Activated CD4-positive, alpha-beta memory T cell treated with anti-CD3 and anti-CD28 coated beads, Interleukin-2, amount 10 ng/mL, durations not matched to agents 7 days and 5 days (primary cell): ENCODE data around the gene PDGFA. TPM values are rescaled to one million over a fixed set of nuclear protein-coding genes. Genes with fewer than 3 reads are reported as not detected.
A peak's percentile ranks its signal among the peaks of the same experiment; 100 is the strongest.

Experiments
- CTCF ChIA-PET: fragments of 350-600 bp; sonication (Branson Sonifier 250); formaldehyde crosslinking; loops from one replicate; lab custom pipeline; 2021; ENCODE audit warnings: antibody characterized with exemption, inconsistent platforms; lab: Charles Lee
- POLR2A ChIA-PET: fragments of 350-600 bp; sonication (Branson Sonifier 250); formaldehyde crosslinking; loops from one replicate; lab custom pipeline; 2021; ENCODE audit warnings: antibody characterized with exemption; lab: Charles Lee
- DNase-seq: peaks from one replicate; pipeline ENCODE4 v3.0.0-alpha.2; 2020
- H3K27ac Mint-ChIP-seq: one replicate; pipeline ENCODE4 v1.8.0; 2021; ENCODE audit warnings: mild to moderate bottlenecking, mixed read lengths
- H3K27me3 Mint-ChIP-seq: one replicate; pipeline ENCODE4 v1.8.0; 2021; ENCODE audit warnings: mixed read lengths
- H3K36me3 Mint-ChIP-seq: one replicate; pipeline ENCODE4 v1.8.0; 2021; ENCODE audit warnings: low read depth, mixed read lengths
- H3K4me1 Mint-ChIP-seq: one replicate; pipeline ENCODE4 v1.8.0; 2021; ENCODE audit warnings: mixed read lengths
- H3K4me3 Mint-ChIP-seq: one replicate; pipeline ENCODE4 v1.8.0; 2021; ENCODE audit warnings: mild to moderate bottlenecking, mixed read lengths
- H3K9me3 Mint-ChIP-seq: one replicate; pipeline ENCODE4 v1.8.0; 2021; ENCODE audit warnings: mixed read lengths
- total RNA-seq, 2 experiments: library from RNA; stranded (reverse); gene quantifications; one replicate each; pipeline ENCODE4 v1.2.3, GENCODE V29; 2021

PDGFA gene
- total RNA-seq, 2 experiments from 2014 or later, result 0.70 to 0.73 TPM

DNA sequence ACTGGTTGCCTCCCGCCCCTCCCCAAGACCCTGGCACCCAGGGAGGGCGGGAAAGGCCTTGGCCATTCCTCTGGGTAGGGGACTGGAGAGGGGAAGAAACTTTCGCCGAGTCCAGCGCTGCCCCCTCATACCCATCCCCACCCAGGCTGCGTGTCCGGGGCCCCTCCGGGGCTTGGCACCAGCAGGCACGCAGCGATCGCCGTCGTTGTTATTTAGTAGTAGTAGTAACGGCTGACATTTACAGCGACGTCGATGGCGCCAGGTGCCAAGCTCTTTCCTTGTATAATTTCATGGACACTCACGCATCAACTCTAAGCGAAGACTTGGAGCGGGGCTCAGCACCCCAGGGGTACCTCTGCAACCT, 3.3 kb upstream of the PDGFA start:
- Mint-ChIP-seq H3K9me3 (no peaks in the 10 kb centered on the region), H3K4me1 (peaks cover 3% of the 10 kb centered on the region), H3K27me3 (peaks cover 39% of the 10 kb centered on the region), H3K36me3 (no peaks in the 10 kb centered on the region), H3K4me3 (no peak overlapping the region), H3K27ac (no peak overlapping the region)
- ChIA-PET CTCF (no interaction called here), POLR2A (no interaction called here)
- DNase-seq, result no peak

DNA sequence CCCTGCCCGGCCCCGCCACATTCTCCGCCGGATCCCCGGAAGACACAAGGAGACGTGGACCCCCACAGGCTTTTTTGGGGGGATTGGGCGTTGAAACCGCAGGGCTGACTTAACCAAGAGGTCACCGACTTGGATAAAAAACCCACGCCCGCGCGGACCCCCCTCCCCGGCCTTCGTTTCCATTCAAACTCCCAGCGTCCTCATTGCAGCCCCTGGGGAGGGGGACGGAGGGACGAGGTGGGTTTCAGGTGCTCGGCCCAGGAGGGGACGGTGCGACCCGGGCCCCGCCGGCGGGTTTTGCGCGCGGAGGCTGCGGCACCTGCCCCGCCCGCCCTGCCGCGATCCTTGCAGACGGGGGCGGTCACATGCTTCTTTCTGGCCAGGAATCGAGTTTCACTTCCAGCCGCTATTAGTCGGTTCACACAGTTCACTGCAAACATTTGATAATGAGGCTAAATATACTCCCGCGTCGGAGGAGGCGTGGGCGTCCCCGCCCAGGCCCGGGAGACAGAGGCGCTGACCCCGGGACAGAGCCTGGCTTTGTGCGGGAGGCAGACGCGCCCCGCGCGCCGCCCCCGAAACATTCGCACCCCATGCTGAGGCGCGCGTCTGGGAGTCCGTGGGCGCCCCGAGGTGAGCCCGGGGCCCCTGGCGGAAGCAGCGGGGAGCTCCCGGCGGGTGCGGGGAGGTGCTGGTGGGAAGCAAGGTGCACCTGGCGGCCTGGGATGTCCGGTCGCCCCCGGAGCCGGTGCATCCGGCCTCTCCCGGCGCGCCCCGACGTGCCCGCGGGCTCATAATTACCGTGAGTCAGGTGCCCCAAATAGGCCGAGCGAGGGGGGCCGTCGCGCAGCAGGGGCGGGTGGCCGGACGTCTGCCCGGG, 2.7 kb upstream of the PDGFA start:
- CTCF ChIA-PET, result no interaction called here
- peak; percentile 28 for DNase-seq
- POLR2A ChIA-PET, result no interaction called here
- no peaks in the 10 kb centered on the region for H3K9me3 Mint-ChIP-seq
- peaks cover 7% of the 10 kb centered on the region for H3K4me1 Mint-ChIP-seq
- no peak overlapping the region for H3K27ac Mint-ChIP-seq
- no peak overlapping the region for H3K4me3 Mint-ChIP-seq
- peaks cover 43% of the 10 kb centered on the region for H3K27me3 Mint-ChIP-seq
- no peaks in the 10 kb centered on the region for H3K36me3 Mint-ChIP-seq

DNA sequence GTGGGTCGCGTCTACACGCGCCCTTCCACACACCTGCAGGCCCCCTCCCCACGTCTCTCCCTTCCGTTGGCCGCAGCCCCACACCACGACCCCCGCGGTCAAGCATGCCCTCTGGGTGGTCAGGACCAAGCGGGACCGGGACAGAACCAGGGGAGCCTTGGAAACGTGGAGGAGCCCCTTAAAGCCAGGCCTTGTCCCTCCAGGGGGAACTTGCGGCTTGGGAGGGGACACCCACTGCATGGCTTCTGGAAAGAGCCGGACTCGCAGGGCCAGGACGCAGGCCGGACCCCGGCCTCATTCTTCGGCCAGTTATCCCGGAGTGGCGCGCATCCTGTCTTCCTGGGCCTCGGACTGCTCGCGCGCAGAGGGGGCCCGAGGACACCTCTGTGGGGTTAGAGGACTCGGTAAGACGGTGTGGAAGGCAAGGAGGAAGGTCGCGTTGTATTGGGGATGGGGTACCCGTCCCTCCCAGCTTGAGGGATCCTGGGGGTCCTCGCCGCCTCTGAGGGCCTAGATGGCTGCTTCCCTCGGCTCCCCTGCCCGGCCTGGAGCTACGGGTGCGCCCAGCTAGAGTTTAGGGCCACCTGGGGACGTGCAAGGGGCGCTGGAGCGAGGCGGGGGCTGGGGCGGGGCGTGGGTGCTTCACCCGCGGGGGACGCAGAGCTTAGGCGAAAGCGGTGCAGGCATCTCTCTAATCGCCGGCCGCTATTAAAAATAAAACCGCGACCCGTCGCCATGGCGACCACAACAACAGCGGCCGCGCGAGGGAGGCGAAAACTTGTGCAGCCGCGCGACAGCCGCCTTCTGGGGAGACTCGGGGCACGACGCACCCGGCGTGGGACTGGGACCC, 1.8 kb upstream of the PDGFA start:
- CTCF ChIA-PET, result no interaction called here
- peaks cover 7% of the 10 kb centered on the region for H3K4me1 Mint-ChIP-seq
- H3K27ac Mint-ChIP-seq, result no peak overlapping the region
- H3K9me3 Mint-ChIP-seq, result no peaks in the 10 kb centered on the region
- no peaks in the 10 kb centered on the region for H3K36me3 Mint-ChIP-seq
- H3K4me3 Mint-ChIP-seq, result no peak overlapping the region
- POLR2A ChIA-PET, result no interaction called here
- no peak for DNase-seq
- H3K27me3 Mint-ChIP-seq, result peaks cover 43% of the 10 kb centered on the region

DNA sequence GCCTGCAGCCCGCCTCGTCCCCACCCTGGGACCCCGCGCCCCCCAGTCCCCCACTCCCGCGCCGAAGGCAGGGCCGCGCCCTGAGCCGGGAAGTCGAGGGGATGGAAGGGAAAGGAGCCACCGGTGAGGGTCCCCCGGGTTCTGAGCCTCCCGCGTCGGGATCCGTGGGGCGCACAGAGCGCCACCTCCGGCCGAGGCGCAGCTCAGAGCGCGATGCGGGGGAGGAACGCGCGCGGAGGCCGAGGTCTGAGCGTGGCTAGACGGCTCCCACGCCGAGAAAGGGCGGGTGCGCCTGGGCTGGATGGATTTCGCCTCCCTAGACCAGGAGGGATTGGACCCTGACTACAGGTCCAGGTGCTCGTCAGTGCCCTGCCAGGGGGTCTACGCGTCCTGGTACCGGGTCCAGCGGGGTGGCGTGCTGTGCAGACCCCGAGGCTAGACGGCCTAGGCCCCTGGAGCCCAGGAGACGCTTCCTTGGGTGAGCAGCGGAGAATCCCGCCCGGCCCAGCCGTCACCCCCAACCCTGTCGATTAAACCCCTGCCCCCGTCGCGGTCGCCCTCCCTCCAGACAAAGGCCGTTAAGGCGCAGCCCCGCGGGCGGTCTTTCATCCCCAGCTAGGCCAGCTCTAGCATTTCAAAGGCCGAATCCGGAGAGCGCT, 986 bp upstream of the PDGFA start:
- no peak for DNase-seq
- Mint-ChIP-seq H3K27ac (no peak overlapping the region), H3K36me3 (no peaks in the 10 kb centered on the region), H3K4me3 (no peak overlapping the region), H3K4me1 (peaks cover 10% of the 10 kb centered on the region), H3K9me3 (no peaks in the 10 kb centered on the region), H3K27me3 (peaks cover 50% of the 10 kb centered on the region)
- CTCF ChIA-PET, result no interaction called here
- POLR2A ChIA-PET, result interaction anchor here (0.8 kb wide), 1 partner anchor 64 kb away, joined by 3 read pairs; no protein-coding TSS in a partner anchor

DNA sequence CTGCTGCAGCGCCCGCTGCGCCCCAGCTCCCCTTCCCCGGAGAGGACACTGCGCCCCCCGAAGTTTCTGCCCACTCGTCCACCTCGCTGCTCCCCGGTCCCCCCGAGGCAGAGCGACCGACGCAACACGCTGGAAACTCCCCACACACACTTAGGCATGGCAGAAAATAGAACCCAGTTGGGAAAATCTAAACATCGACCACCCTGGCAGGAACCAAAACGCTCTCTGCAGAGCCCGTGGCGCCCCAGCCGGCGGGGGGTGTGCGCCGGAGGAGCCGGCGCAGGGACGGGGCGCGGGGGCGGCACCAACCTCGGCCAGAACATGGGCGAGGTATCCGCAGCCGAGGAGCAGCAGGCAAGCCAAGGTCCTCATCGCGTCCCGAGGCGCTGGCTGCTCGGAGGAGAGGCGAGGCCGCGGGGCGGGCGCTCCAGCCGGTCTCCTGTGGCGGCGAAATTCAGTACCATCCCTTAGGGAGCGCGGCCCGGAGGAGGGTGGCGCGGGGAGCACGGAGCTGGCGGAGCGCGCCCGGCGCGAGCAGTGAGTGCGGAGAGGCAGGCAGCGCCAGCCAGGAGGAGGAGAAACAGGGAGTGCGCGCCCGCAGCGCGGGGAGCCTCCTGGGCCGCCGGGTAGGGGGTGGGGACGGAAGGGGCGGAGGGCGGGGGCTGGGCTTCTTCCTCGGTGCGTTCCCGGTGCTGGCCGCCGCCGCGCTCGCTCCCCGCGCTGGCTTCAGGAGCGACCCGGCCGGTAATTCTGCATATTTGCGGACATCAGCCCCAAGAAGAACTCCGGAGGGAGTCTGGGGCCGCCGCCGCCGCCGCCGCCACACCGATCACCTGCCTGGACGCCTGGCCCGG, 789 bp downstream of the PDGFA start:
- H3K36me3 Mint-ChIP-seq, result no peaks in the 10 kb centered on the region
- ChIA-PET POLR2A (no interaction called here), CTCF (no interaction called here)
- H3K4me3 Mint-ChIP-seq, result peak overlapping the region; percentile 61
- peaks cover 47% of the 10 kb centered on the region for H3K27me3 Mint-ChIP-seq
- no peaks in the 10 kb centered on the region for H3K9me3 Mint-ChIP-seq
- peaks cover 12% of the 10 kb centered on the region for H3K4me1 Mint-ChIP-seq
- DNase-seq, result peak; percentile 27
- H3K27ac Mint-ChIP-seq, result no peak overlapping the region

DNA sequence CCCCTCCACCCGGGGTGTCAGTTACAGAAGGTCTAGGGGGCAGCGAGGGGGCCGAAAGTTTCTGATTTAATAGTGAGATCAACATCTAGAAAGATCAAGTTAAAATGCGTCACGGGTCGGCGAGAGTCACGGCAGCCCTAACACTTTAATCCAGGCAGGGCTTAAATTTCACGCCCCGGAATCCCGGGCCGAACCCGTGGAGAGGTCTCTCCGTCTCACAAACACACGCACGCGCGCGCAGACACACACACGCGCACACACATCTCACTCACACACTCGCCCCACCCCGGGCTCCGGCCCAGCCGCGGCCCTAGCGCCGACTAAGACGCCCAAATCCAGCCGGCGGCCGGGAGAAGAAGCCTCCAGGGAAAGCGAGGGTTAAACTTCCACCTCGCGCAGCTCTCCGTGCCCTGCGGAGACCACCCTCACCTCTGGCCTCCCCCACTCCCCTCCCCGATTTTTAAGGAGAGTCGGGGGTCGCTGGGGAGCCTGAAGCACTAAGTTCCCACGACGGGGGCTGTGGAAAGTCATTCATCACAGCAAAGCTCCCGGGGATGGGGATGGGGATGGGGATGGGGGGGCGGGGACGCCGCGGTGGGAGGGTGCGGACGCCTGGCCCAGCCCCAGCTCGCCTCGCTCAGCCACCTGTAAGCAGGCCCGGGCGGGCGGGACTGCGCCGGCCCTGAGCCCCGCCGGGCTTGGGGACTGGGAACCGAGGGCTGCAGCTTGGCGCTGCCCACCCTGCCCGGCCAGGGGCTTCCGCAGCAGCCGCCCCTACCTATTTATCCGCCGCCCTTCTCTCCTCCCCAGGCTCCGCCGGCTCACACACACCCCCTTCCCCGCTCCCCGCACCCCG, 1.6 kb downstream of the PDGFA start:
- CTCF ChIA-PET, result no interaction called here
- H3K36me3 Mint-ChIP-seq, result no peaks in the 10 kb centered on the region
- peaks cover 15% of the 10 kb centered on the region for H3K4me1 Mint-ChIP-seq
- no peaks in the 10 kb centered on the region for H3K9me3 Mint-ChIP-seq
- peaks cover 38% of the 10 kb centered on the region for H3K27me3 Mint-ChIP-seq
- peak overlapping the region; percentile 61 for H3K4me3 Mint-ChIP-seq
- no peak for DNase-seq
- H3K27ac Mint-ChIP-seq, result no peak overlapping the region
- POLR2A ChIA-PET, result no interaction called here

DNA sequence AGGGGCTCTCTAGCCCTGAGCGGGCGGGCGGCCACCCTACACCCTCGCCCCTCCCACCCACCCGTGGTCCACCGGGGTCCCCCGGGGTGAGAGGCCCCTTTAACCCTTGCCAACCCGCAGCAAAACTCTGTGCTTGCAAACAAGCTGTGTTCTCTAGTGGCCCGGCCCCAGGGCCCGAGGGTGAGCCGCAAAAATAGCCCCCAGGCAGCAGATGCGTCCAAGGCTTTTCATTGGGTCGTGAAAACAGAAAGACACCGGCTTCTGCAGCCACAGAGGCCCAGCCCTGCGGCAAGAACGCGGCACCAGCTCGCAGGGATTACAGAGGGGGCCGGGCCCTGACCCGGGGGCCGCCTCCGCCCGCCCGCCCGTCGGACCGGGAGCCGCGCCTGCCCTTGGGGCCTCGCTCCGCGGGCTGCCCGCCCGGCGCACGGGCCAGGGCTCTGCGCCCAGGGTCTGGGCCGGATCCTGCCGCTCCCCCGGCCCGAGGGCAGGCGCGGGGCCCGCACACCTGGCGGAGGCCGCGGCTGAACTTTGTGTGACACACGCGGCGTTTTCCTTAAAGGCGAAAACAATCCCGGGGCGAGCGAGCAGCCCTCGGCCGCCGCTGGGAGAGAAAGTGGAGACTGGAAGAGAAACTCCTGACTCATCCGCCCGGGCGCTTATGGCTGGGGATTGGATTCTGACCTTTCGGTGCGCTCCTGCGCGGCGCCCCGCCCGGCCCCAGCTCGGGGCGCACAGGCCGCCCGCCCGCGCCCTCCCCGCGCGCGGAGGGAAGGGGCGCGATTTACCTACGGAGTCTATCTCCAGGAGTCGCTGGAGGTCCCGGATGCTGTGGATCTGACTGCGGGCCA, 2.8 kb downstream of the PDGFA start:
- no peak overlapping the region for H3K27ac Mint-ChIP-seq
- CTCF ChIA-PET, result no interaction called here

DNA sequence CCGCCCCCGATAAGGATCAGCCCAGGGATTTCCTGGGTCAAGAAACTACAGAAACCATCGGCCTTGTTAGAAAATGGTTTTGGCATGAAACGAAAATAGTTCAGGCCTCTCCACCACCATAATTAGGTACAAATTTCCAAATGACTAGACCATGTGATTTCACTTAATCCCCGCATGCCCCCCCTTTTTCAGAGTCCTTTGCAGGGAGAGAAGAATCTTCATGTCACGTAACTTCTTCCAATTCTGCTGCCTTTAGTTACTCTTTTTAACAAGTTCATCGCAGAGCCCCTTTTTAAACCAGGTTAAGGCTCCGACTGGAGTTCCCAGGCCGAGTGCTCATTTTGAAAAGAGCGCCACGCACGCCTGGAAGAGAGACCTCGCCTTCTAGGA, 3.4 kb downstream of the PDGFA start:
- Mint-ChIP-seq H3K36me3 (no peaks in the 10 kb centered on the region), H3K27ac (no peak overlapping the region), H3K27me3 (peaks cover 32% of the 10 kb centered on the region), H3K9me3 (no peaks in the 10 kb centered on the region), H3K4me1 (peaks cover 15% of the 10 kb centered on the region), H3K4me3 (no peak overlapping the region)
- ChIA-PET POLR2A (no interaction called here), CTCF (no interaction called here)
- no peak for DNase-seq

More for the DNA sequence above, 2.8 kb downstream of the PDGFA start:
- Mint-ChIP-seq H3K4me1 (peaks cover 15% of the 10 kb centered on the region), H3K27me3 (peaks cover 35% of the 10 kb centered on the region), H3K4me3 (no peak overlapping the region), H3K9me3 (no peaks in the 10 kb centered on the region), H3K36me3 (no peaks in the 10 kb centered on the region)
- POLR2A ChIA-PET, result interaction anchor here (0.7 kb wide), 1 partner anchor 29 kb away, joined by 3 read pairs; no protein-coding TSS in a partner anchor
- DNase-seq, result no peak

DNA sequence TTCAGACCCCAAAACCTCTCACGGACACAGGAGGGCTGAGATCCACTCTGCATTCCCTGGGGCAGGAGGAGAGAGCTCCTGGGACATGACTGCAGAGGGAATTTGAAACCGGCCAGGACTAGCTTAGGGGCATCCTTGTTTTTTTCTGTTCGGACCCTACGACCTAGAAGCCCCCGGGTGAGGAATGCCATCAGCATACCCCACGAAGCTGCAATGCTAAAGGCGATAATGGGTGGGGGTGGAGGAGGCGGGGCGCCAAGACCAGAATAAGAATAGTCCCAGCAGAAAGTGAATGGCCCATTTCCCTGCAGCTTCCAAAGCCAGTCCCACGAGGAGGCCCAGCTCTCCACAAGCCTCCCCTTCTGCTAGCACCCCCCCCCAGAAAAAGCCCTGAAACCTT, 4.0 kb downstream of the PDGFA start:
- Mint-ChIP-seq H3K9me3 (no peaks in the 10 kb centered on the region), H3K36me3 (no peaks in the 10 kb centered on the region), H3K4me3 (no peak overlapping the region), H3K4me1 (peaks cover 15% of the 10 kb centered on the region), H3K27ac (no peak overlapping the region), H3K27me3 (peaks cover 26% of the 10 kb centered on the region)
- ChIA-PET POLR2A (no interaction called here), CTCF (no interaction called here)
- no peak for DNase-seq

DNA sequence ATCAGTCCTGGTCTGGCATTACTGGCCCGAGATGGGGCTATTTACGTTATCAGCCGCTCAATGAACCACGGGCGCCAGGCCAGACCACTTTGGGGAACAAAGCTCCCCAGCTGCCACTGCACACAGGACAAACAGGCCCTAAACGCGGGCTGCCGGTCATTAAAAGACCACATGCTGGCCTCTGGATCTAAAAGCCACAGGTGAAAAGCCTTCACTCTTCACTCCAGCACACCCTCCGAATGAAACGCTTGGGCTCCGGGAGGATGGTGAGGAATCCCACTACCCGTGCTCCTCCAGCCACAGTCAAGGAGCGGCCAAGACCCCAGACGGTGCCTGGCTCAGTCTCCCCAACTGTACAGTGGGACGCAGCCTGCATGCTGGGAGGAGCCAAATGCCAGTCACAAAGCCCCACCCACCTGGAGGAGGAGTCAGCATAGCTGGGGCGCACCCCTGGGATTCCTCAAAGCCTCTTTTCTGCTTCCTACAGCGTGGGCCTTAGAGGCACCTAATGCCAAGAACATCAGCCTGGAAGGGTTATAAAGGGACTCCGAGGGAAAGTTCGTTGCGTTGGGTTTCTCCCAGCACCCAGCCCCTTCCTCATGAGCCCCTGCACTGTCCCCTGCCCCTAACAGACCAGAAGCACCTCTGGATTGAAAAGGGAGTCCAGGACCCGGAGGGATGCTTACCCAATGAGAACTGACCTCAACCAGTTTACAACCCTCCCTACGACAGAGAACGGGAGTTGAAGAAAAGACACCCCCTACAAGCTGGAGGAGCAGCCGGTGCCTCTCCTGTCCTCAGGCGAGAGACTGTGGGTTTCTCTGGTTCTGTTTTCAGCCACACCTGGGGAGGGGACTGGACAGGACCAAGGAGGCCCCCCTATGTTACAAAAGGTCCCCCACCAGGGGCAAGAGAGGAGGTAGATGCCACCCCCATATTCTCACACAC, 4.7 kb downstream of the PDGFA start:
- Mint-ChIP-seq H3K27ac (no peak overlapping the region), H3K36me3 (no peaks in the 10 kb centered on the region), H3K9me3 (no peaks in the 10 kb centered on the region), H3K4me1 (peaks cover 15% of the 10 kb centered on the region), H3K4me3 (no peak overlapping the region), H3K27me3 (peaks cover 24% of the 10 kb centered on the region)
- no peak for DNase-seq
- CTCF ChIA-PET, result no interaction called here
- POLR2A ChIA-PET, result no interaction called here
